GM13977 (cell line): Measurements from ENCODE around the gene OPA3.
"Not testable (repeated sequence)": the region's sequence is repeated elsewhere in the genome, so short reads cannot be mapped to it uniquely, and the experiment has no call there.

Source experiments
- DNase-seq: peaks from one replicate; pipeline ENCODE4 v3.0.0; 2012; ENCODE audit warnings: low spot score
- CTCF ChIP-seq: IDR thresholded peaks from 2 replicates; pipeline ENCODE4 v1.5.1; 2012; ENCODE audit warnings: mild to moderate bottlenecking, control low read depth; ENCODE audit not compliant: insufficient read depth; ENCODE audit errors: extremely low read depth, missing control alignments
- in situ Hi-C: fragments of 300-500 bp; cut with MboI; formaldehyde crosslinking; loops from one replicate; pipeline ENCODE4 v1.12.0; 2022; ENCODE audit warnings: low sequenced_read_pairs, low pct_unique_long_range_greater_than_20kb, mixed read lengths, inconsistent platforms; ENCODE audit not compliant: unreplicated experiment

OPA3 gene

GRCh38 chr19:45584332-45585157 is at the start of gene OPA3:
Gene OPA3 (minus strand): TSS chr19:45584802. CDS start chr19:45584764, 38 bp downstream.
- DNase-seq, result peak; percentile 97
- in situ Hi-C loops, result no loop called here
- no peak for TF ChIP-seq CTCF

- TF ChIP-seq CTCF, result no peak
- no peak for DNase-seq
- in situ Hi-C loops, result no loop called here
Measured at GRCh38 chr19:45632468-45633196, 48.0 kb upstream of the OPA3 start.

- DNase-seq, result peak; percentile 81
- in situ Hi-C loops, result no loop called here
- no peak for TF ChIP-seq CTCF
Measured at GRCh38 chr19:45630463-45630862, 45.9 kb upstream of the OPA3 start.

GRCh38 chr19:45629704-45630103 is 45.1 kb upstream of the OPA3 start:
- in situ Hi-C loops, result no loop called here
- DNase-seq, result peak; percentile 13

GRCh38 chr19:45628219-45628618 is 43.6 kb upstream of the OPA3 start:
- in situ Hi-C loops, DNase-seq: not testable (repeated sequence)

More at GRCh38 chr19:45629704-45630103, 45.1 kb upstream of the OPA3 start:
- TF ChIP-seq CTCF, result no peak

GRCh38 chr19:45623984-45624383 is 39.4 kb upstream of the OPA3 start:
- TF ChIP-seq CTCF, result no peak
- in situ Hi-C loops, result no loop called here
- DNase-seq, result no peak

- in situ Hi-C loops, result no loop called here
- no peak for TF ChIP-seq CTCF
- DNase-seq, result no peak
Measured at GRCh38 chr19:45621976-45622503, 37.4 kb upstream of the OPA3 start.
